ENCODE measurements around the gene TIE1.
"Not testable (repeated sequence)": the region's sequence is repeated elsewhere in the genome, so short reads cannot be mapped to it uniquely, and the experiment has no call there.

TIE1 gene

DNA sequence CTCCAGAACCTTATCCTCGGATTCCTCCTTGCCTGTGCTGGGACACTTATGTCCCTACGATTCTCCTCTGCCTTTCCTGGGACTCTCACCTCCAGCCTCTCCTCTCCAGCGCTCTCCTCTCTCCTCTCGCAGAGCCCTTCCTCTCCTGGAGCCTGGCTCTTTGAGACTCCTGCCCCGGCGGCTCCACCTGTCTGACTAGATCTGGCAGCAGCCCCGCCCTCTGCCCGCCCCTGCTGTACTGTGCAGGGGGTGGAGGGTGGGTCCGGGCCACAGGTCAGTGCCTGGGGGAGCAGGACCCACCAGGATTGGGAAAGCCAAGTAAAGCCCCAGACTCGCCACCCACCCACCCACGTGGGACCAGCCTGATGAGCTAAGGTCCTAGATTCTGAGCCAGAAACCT lies 65.4 kb downstream of the TIE1 start:
- DNase-seq, result peak; percentile 9

DNA sequence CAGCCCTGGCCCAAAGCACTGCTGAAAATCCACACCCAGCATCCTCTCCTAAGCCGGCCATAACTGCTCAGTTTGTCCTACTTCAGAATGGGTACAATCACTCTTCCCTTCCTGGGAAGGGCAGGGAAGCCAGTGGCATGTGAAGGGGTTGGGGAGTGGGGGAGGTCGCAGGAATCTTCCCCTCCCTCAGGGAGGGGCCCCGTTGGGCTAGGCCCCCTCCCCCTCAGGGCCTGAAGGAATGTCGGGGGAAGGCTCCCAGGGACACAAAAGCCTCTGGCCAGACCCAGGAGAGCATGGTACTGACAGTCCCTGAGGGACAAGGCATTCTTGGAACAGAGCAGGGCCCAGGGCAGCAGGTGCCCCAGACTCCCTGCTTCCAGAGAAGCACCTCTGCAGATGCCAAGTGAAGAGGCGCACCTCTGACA lies 65.8 kb downstream of the TIE1 start:
- no peak for DNase-seq

DNA sequence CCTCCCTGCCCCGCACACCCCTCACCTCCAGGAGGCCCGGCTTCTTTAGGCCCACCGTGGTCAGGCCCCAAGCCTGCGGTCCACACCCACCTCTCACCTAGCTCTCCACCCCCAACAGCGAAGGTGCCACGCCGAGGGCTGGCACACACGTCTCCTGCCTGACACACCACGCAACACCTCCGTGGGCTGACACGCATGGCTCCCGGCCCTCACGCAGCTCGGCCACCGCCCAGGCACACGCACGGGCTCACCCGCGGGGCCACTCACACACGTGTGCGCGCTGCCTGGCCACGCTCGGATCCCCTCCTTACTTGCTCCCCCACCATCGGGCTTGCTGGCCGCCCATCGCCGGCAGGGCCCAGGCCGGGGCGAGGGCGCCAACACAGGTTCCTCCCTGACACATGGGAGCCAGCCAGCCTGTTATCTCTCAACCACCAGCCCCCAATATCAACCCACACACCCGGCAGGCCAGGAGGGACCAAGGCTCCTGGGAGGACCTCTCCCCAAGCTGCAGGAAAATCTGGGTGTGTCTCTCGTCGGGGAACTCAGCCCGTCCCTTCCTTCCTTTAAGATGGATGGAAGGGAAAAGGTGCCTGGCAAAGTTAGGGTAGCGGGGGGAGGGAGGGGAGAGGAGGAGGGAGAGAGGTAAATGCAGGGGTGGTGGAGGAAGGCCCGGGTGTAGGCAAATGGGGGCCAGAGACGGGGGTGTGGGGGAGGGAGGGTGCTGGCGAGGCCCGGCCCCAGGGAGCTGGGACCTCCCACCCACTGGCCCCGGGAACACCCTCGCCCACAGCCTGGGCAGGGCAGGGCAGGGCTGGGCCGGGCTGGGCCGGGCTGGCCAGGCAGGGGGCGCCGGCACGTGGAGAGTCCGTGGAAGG lies 66.5 kb downstream of the TIE1 start:
- DNase-seq, result peak; percentile 69

DNA sequence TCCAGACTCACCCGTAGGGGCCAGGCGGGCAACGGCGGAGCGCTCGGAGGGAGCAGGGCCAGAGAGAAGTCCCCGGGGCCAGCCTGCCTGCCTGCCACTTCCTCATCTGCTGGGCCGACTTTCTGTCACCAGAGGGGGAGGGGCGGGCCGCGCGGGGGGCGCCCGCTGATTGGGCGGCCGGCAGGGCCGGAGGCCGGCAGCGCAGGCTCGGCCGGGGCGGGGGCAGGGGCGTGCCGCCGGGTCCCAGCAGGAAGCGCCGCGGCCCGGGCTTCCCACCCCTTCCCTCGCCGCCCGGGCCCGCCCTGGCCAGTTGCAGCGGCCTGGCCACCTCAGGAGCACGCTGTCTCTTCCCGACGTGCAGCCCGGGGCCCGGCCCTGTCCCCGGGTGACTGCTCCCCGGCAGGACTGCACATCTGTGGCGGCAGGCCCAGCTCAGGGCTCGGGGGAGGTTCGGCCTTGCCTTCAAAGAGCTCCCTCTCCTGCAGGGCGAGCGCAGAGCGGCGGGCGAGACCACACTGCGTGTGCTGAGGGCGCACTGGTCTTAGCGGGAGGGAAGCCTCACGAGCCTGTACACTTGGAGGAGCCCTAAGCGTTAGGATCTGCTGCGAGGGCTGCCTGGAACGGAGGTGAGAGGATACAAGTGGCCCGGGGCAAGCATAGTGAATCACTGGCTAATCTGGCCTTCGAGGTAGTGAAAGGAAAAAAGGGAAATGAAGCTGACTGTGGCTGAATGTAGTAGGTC lies 67.3 kb downstream of the TIE1 start, which contains the start of gene ELOVL1:
Gene ELOVL1 (minus strand): TSS at position 108 of the 742 bp plus-strand sequence. CDS start 2,402 bp downstream, outside the sequence.
- DNase-seq, result peak; percentile 86

DNA sequence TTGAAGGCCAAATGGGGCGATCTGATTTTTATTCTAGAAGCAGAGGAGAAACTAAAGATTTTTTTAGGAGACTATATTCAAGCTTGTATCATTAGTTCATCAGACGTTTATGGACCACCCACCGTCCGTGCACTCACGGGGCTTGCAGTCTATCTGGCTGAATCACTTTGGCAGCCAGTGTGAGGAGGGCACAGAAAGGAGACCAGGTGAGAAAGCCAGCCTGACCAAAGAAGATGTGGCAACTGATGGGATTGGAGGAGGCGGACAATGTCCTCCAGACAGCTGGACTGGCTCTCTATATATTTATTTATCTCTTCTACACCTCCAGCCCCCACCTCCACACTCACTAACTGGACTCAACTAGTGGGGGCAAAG lies 67.9 kb downstream of the TIE1 start:
- peak; percentile 4 for DNase-seq

DNA sequence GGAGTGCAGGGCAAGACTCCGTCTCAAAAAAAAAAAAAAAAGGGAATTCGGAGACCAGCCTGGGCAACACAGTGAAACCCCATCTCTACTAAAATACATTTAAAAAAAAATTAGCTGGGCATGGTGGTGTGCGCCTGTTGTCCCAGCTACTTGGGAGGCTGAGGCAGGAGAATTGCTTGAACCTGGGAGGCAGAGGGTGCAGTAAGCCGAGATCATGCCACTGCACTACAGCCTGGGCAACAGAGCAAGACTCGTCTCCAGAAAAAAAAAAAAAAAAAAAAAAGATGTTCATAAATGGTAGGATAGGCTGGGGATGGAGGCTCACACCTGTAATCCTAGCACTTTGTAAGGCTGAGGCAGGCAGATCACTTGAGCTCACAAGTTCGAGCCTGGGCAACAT lies 69.0 kb downstream of the TIE1 start:
- not testable (repeated sequence) for DNase-seq

DNA sequence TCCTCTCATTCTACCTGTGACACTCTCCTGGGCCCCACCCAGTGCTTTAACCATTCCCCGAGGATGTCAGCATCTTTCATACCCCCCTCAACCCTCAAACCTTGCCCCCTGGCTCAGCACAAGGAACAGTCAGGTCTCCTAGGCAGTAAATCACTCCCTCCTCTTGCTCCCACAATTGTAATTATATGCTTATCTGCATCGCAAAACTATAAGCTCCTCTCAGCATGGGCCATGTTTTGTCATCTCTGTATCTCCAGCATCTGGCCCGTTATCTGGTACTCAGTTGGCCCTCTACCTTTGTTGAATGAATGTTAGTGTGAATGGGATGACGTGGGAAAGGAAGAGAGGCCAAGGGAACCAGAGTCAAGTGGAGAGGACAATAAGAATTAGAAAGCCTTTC lies 69.8 kb downstream of the TIE1 start:
- no peak for DNase-seq

DNA sequence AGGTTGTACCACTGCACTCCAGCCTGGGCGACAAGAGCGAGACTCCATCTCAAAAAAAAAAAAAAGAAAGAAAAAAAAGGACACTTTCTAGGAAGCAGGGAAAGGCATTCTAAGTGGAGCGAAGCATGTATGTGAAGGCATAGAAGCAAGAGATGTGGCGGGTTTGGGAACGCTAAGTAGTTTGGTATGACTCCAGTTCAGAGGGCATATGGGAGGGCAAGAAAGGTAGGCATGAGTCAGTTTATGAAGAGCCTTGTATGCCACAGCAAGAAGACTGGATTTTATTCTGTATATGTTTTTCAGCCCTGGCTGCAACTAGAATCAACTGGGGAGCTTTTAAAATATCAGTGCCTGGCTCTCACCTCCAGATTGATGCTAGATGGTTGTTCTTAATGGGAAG lies 71.4 kb downstream of the TIE1 start:
- DNase-seq, result no peak
